GM23338 (cell line): ENCODE data around the gene EP400. TPM values are rescaled to one million over a fixed set of nuclear protein-coding genes. Genes with fewer than 3 reads are reported as not detected.

Experiments
- ATAC-seq: fragments of 200-7000 bp; cut with Tn5 transposase; 3 replicates; pipeline ENCODE4 v1.9.1; 2020
- DNase-seq: peaks from one replicate; pipeline ENCODE4 v3.0.0-alpha.2; 2015; ENCODE audit warnings: low spot score
- H2AFZ ChIP-seq: fragments of 200-600 bp; sonication (generic); 2 replicates; pipeline ENCODE4 v1.8.0; 2016; ENCODE audit warnings: antibody characterized with exemption, mild to moderate bottlenecking, moderate library complexity
- H3F3A ChIP-seq: fragments of 200-600 bp; sonication (generic); replicated peaks from 2 replicates; pipeline ENCODE4 v1.8.0; 2017; ENCODE audit warnings: antibody characterized with exemption, mixed run types, low read depth
- H3K27ac ChIP-seq: fragments of 200-600 bp; sonication (generic); 2 replicates; pipeline ENCODE4 v1.6.1; 2016; ENCODE audit warnings: low read depth
- H3K27me3 ChIP-seq: fragments of 200-600 bp; sonication (generic); 2 replicates; pipeline ENCODE4 v1.8.0; 2016; ENCODE audit warnings: mild to moderate bottlenecking, mixed run types, moderate library complexity; ENCODE audit not compliant: insufficient read depth
- H3K36me3 ChIP-seq: fragments of 200-600 bp; sonication (generic); 2 replicates; pipeline ENCODE4 v1.8.0; 2016; ENCODE audit warnings: mild to moderate bottlenecking; ENCODE audit not compliant: insufficient read depth
- H3K4me1 ChIP-seq: fragments of 200-600 bp; sonication (generic); 2 replicates; pipeline ENCODE4 v1.8.0; 2016; ENCODE audit warnings: mild to moderate bottlenecking, moderate library complexity; ENCODE audit not compliant: insufficient read depth
- H3K4me2 ChIP-seq: fragments of 200-600 bp; sonication (generic); 2 replicates; pipeline ENCODE4 v1.7.1; 2017; ENCODE audit warnings: mixed run types
- H3K4me3 ChIP-seq: fragments of 200-600 bp; sonication (generic); 2 replicates; pipeline ENCODE4 v1.6.1; 2016; ENCODE audit warnings: mixed run types
- H3K79me2 ChIP-seq: fragments of 200-600 bp; sonication (generic); replicated peaks from 2 replicates; pipeline ENCODE4 v1.8.0; 2017; ENCODE audit warnings: mild to moderate bottlenecking; ENCODE audit not compliant: insufficient read depth
- H3K9me2 ChIP-seq: fragments of 200-600 bp; sonication (generic); 2 replicates; pipeline ENCODE4 v1.8.0; 2017; ENCODE audit not compliant: insufficient read depth
- H4K20me1 ChIP-seq: fragments of 200-600 bp; sonication (generic); replicated peaks from 2 replicates; pipeline ENCODE4 v1.8.0; 2017; ENCODE audit warnings: mild to moderate bottlenecking; ENCODE audit not compliant: insufficient read depth
- H3K27ac Mint-ChIP-seq: 2 replicates; pipeline ENCODE4 v1.8.0; 2020; ENCODE audit warnings: inconsistent platforms, mild to moderate bottlenecking, moderate library complexity, mixed read lengths
- H3K27me3 Mint-ChIP-seq: 3 replicates; pipeline ENCODE4 v1.8.0; 2022; ENCODE audit warnings: low read depth, mild to moderate bottlenecking, moderate library complexity, mixed read lengths, inconsistent platforms; ENCODE audit not compliant: insufficient read depth, poor library complexity
- H3K36me3 Mint-ChIP-seq: 3 replicates; pipeline ENCODE4 v1.8.0; 2021; ENCODE audit warnings: low read depth, mild to moderate bottlenecking, inconsistent platforms, moderate library complexity, mixed read lengths
- H3K4me1 Mint-ChIP-seq: 3 replicates; pipeline ENCODE4 v1.8.0; 2020; ENCODE audit warnings: mild to moderate bottlenecking, inconsistent platforms, mixed read lengths
- H3K4me3 Mint-ChIP-seq: 3 replicates; pipeline ENCODE4 v1.8.0; 2021; ENCODE audit warnings: moderate library complexity, mild to moderate bottlenecking, inconsistent platforms, mixed read lengths
- H3K9me3 Mint-ChIP-seq: 3 replicates; pipeline ENCODE4 v1.8.0; 2020; ENCODE audit warnings: moderate library complexity, mild to moderate bottlenecking, inconsistent platforms, mixed read lengths
- CTCF ChIP-seq, 2 experiments: fragments of 200-600 bp in 1 of 2; sonication (generic) in 1 of 2; conservative IDR thresholded peaks; 2 replicates each; pipeline versions ENCODE4 v1.5.1 to v1.6.1; 2016 to 2017; ENCODE audit warnings: antibody characterized with exemption in 2 of 2, low read depth in 2 of 2, mild to moderate bottlenecking in 2 of 2, moderate library complexity in 1 of 2
- EZH2phosphoT487 ChIP-seq: fragments of 200-600 bp; sonication (generic); IDR thresholded peaks from one replicate; pipeline ENCODE4 v1.8.1; 2018; ENCODE audit warnings: antibody characterized with exemption; ENCODE audit not compliant: unreplicated experiment
- JUNB ChIP-seq: IDR thresholded peaks from one replicate; pipeline ENCODE4 v1.6.1; 2016; ENCODE audit warnings: antibody characterized with exemption; ENCODE audit not compliant: unreplicated experiment
- NANOG ChIP-seq: IDR thresholded peaks from 2 replicates; pipeline ENCODE4 v1.6.1; 2016; ENCODE audit warnings: antibody characterized with exemption, borderline replicate concordance
- POLR2AphosphoS5 ChIP-seq: IDR thresholded peaks from 2 replicates; pipeline ENCODE4 v1.6.1; 2016; ENCODE audit warnings: antibody characterized with exemption, low read depth
- REST ChIP-seq: IDR thresholded peaks from one replicate; pipeline ENCODE4 v1.6.1; 2018; ENCODE audit warnings: antibody characterized with exemption; ENCODE audit not compliant: unreplicated experiment
- STAT1 ChIP-seq: IDR thresholded peaks from one replicate; pipeline ENCODE4 v1.6.1; 2016; ENCODE audit warnings: antibody characterized with exemption; ENCODE audit not compliant: unreplicated experiment
- ZNF114 ChIP-seq: fragments of 250-450 bp; sonication (Bioruptor Pico); IDR thresholded peaks from 2 replicates; pipeline ENCODE4 v1.5.0; 2020; ENCODE audit warnings: mild to moderate bottlenecking, moderate library complexity
- ZNF331 ChIP-seq: fragments of 250-450 bp; sonication (Bioruptor Pico); IDR thresholded peaks from 2 replicates; pipeline ENCODE4 v1.5.0; 2020; ENCODE audit warnings: low read depth, mild to moderate bottlenecking, moderate library complexity
- polyA plus RNA-seq: library from polyadenylated mRNA; unstranded; fragments of >200 nt; fragmentation: Nextera tagmentation; extraction: Ambion mirVana; gene quantifications from 2 replicates; pipeline ENCODE4 v1.2.1, GENCODE V29; 2016
- total RNA-seq: library from RNA; depleted of rRNA; stranded (reverse); fragments of >200 nt; shearing (Covaris generic); gene quantifications from 2 replicates; pipeline ENCODE4 v1.2.3, GENCODE V29; 2014
- TF ChIP-seq, protein P1 (sequence below): IDR thresholded peaks from 2 replicates; pipeline ENCODE4 v1.6.1; 2016; ENCODE audit warnings: antibody characterized with exemption

EP400 gene
- total and polyA plus RNA-seq, 2 experiments from 2014 or later: 26.3 to 57.2 TPM

DNA sequence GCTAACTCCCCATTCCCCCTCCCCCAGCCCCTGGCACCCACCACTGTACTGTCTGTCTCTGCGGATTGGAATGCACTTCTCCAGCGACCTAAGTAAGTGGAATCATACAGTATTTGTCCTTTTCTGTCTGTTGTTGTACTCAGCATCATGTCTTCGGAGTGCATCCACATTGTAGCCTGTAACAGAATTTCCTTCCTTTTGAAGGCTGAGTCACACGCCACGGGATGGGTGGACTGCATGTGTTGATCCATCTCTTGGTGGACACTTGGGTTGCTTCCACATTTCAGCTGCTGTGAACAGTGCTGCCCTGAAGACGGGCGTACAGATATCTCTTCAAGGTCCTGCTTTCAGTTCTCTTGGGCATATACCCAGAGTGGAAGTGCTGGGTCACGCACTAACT lies 160.0 kb downstream of the EP400 start:
- peaks cover 37% of the 10 kb centered on the region for H3K36me3 Mint-ChIP-seq
- no peak overlapping the region for H2AFZ ChIP-seq
- H3K27ac ChIP-seq: no peak overlapping the region
- H4K20me1 ChIP-seq: no peaks in the 10 kb centered on the region
- H3K9me3 Mint-ChIP-seq: no peaks in the 10 kb centered on the region
- 0 out of 2 replicates have a peak, but pooled peaks cover 3% of the 10 kb centered on the region for H3K79me2 ChIP-seq
- no peak overlapping the region for H3K4me3 ChIP-seq
- DNase-seq (no peak), ATAC-seq (no peak)
- no peak overlapping the region for H3K4me2 ChIP-seq
- no peaks in the 10 kb centered on the region for H3K4me1 ChIP-seq
- peaks cover 9% of the 10 kb centered on the region for H3K27me3 Mint-ChIP-seq
- H3K4me1 Mint-ChIP-seq: peaks cover 13% of the 10 kb centered on the region
- H3K27me3 ChIP-seq: no peaks in the 10 kb centered on the region
- H3K36me3 ChIP-seq: peaks cover 12% of the 10 kb centered on the region; the same call in 1 of the 2 replicates
- H3K27ac Mint-ChIP-seq: no peak overlapping the region
- H3F3A ChIP-seq: no peaks in the 10 kb centered on the region; the same call in 1 of the 2 replicates
- TF ChIP-seq ZNF331 (no peak), STAT1 (no peak), EZH2phosphoT487 (no peak), POLR2AphosphoS5 (no peak), ZNF114 (CRISPR knock-in tag) (no peak)
- TF ChIP-seq, protein P1, sequence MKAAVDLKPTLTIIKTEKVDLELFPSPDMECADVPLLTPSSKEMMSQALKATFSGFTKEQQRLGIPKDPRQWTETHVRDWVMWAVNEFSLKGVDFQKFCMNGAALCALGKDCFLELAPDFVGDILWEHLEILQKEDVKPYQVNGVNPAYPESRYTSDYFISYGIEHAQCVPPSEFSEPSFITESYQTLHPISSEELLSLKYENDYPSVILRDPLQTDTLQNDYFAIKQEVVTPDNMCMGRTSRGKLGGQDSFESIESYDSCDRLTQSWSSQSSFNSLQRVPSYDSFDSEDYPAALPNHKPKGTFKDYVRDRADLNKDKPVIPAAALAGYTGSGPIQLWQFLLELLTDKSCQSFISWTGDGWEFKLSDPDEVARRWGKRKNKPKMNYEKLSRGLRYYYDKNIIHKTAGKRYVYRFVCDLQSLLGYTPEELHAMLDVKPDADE: no peak
- H3K9me2 ChIP-seq: no peaks in the 10 kb centered on the region
- no peak overlapping the region for H3K4me3 Mint-ChIP-seq

GRCh38 chr12:132110677-132111076 lies 160.9 kb downstream of the EP400 start:
- H3F3A ChIP-seq: no peaks in the 10 kb centered on the region; the same call in 1 of the 2 replicates
- peaks cover 12% of the 10 kb centered on the region; the same call in 1 of the 2 replicates for H3K36me3 ChIP-seq
- no peak overlapping the region for H3K4me2 ChIP-seq
- no peak overlapping the region for H3K27ac ChIP-seq
- no peak for ATAC-seq
- H3K27me3 Mint-ChIP-seq: peaks cover 9% of the 10 kb centered on the region
- H3K36me3 Mint-ChIP-seq: peaks cover 34% of the 10 kb centered on the region
- DNase-seq: no peak
- H3K9me3 Mint-ChIP-seq: no peaks in the 10 kb centered on the region
- no peaks in the 10 kb centered on the region for H3K4me1 ChIP-seq
- H2AFZ ChIP-seq: no peak overlapping the region
- no peaks in the 10 kb centered on the region for H3K9me2 ChIP-seq
- H4K20me1 ChIP-seq: no peaks in the 10 kb centered on the region
- no peak overlapping the region for H3K4me3 Mint-ChIP-seq
- H3K4me3 ChIP-seq: no peak overlapping the region
- H3K27ac Mint-ChIP-seq: no peak overlapping the region
- no peaks in the 10 kb centered on the region for H3K27me3 ChIP-seq
- H3K79me2 ChIP-seq: 0 out of 2 replicates have a peak, but pooled peaks cover 3% of the 10 kb centered on the region
- H3K4me1 Mint-ChIP-seq: peaks cover 13% of the 10 kb centered on the region
- TF ChIP-seq JUNB (no peak), REST (no peak), ZNF331 (no peak), STAT1 (no peak), CTCF (conservative IDR thresholded peaks at IDR 0.05; ENCODE audit: low read depth in 2 of 2) (no peak), NANOG (no peak)
- TF ChIP-seq, protein P1: no peak
